ENCODE results near the gene ATF7.

ATF7 gene

DNA sequence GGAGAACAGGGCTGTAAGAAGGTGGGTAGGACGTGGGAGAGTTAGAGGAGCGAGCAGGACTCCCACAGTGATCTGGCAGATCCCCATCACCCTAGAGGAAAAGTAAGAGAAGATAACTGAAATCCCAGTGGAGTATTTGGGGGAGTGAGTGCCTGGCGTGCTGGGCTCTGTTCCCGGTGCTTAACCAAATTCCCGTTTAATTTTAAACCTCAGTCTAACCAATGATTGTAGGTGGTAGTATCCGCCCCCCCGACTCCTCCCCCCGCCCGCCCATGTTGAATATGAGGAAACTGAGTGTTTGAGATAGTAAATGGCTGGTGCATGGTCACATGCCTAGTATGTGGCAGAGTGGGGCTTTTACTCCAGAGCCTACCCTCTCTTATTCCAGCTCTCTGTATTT, 123.9 kb downstream of the ATF7 start:
- H3K27ac ChIP-seq (ENCODE audit: extremely low read depth, low read depth, low read length) = peak overlapping the region; percentile 94
- no peak overlapping the region for H3K4me3 ChIP-seq (ENCODE audit: low read depth, low read length)
- POLR2A ChIA-PET = interaction anchor here (0.7 to 1.1 kb wide), 2 partner anchors 30 to 181 kb away, joined by 3 to 5 read pairs; partner anchors contain the start of gene AAAS

DNA sequence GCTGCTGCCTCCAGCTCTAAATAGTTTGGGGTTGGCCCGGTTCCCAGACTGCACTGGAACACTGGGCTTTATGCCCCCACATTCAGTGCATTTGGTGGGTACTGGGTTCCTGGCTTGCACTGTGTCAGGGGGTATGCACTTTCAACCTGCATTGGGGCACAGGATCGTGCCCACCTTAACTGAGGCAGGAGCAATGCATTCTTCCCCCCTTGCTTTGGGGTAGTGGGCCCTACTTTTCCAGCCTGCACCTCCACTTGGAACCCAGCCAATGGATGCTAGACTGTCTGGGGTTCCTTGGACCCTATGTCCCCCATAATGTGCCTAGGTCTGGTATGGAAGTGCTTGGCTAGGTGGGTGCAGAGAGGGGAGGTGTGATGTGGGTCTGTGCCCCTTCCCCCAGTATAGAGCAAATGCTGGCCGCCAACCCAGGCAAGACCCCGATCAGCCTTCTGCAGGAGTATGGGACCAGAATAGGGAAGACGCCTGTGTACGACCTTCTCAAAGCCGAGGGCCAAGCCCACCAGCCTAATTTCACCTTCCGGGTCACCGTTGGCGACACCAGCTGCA, 124.5 kb downstream of the ATF7 start:
- Histone ChIP-seq H3K9me3 (ENCODE audit: control insufficient read depth, insufficient read depth, low read depth, low read length) (no peaks in the 10 kb centered on the region), H3K36me3 (ENCODE audit: control insufficient read depth in 2 of 2, insufficient read depth in 1 of 2, low read length in 2 of 2) (peaks cover 0 to 39% of the 10 kb centered on the region in 2 experiments; a peak in 1 of 3 replicates), H3K4me1 (ENCODE audit: control insufficient read depth, insufficient read depth, low read length) (peaks cover 11% of the 10 kb centered on the region), H3K27ac (ENCODE audit: extremely low read depth, low read depth, low read length) (peak overlapping the region; percentile 94), H3K4me3 (ENCODE audit: low read depth, low read length) (peak overlapping the region; percentile 67)
- ChIA-PET CTCF (interaction anchor here (0.5 to 1.8 kb wide), 4 partner anchors 150 to 1437 kb away, joined by 3 to 11 read pairs (median 5); no protein-coding TSS in a partner anchor), POLR2A (interaction anchor here (0.6 to 4.6 kb wide), 30 partner anchors 8 to 422 kb away, joined by 3 to 39 read pairs (median 5); partner anchors contain the start of genes AAAS, ATP5MC2, CSAD and PFDN5)
- TF ChIP-seq, protein P1, sequence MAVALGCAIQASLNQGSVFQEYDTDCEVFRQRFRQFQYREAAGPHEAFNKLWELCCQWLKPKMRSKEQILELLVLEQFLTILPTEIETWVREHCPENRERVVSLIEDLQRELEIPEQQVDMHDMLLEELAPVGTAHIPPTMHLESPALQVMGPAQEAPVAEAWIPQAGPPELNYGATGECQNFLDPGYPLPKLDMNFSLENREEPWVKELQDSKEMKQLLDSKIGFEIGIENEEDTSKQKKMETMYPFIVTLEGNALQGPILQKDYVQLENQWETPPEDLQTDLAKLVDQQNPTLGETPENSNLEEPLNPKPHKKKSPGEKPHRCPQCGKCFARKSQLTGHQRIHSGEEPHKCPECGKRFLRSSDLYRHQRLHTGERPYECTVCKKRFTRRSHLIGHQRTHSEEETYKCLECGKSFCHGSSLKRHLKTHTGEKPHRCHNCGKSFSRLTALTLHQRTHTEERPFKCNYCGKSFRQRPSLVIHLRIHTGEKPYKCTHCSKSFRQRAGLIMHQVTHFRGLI (tag by site-specific recombination; IDR thresholded peaks at IDR 0.05) = no peak
- 0 out of 2 replicates have a peak, but pooled peaks have one; percentile 5 for TF ChIP-seq KLF7 (tag by site-specific recombination; IDR thresholded peaks at IDR 0.05; ENCODE audit: borderline replicate concordance)
- TF ChIP-seq ZNF48 (tag by site-specific recombination; IDR thresholded peaks at IDR 0.05) = no peak
- TF ChIP-seq ZNF707 (tag by site-specific recombination; IDR thresholded peaks at IDR 0.05) = no peak
- TF ChIP-seq, protein P2, sequence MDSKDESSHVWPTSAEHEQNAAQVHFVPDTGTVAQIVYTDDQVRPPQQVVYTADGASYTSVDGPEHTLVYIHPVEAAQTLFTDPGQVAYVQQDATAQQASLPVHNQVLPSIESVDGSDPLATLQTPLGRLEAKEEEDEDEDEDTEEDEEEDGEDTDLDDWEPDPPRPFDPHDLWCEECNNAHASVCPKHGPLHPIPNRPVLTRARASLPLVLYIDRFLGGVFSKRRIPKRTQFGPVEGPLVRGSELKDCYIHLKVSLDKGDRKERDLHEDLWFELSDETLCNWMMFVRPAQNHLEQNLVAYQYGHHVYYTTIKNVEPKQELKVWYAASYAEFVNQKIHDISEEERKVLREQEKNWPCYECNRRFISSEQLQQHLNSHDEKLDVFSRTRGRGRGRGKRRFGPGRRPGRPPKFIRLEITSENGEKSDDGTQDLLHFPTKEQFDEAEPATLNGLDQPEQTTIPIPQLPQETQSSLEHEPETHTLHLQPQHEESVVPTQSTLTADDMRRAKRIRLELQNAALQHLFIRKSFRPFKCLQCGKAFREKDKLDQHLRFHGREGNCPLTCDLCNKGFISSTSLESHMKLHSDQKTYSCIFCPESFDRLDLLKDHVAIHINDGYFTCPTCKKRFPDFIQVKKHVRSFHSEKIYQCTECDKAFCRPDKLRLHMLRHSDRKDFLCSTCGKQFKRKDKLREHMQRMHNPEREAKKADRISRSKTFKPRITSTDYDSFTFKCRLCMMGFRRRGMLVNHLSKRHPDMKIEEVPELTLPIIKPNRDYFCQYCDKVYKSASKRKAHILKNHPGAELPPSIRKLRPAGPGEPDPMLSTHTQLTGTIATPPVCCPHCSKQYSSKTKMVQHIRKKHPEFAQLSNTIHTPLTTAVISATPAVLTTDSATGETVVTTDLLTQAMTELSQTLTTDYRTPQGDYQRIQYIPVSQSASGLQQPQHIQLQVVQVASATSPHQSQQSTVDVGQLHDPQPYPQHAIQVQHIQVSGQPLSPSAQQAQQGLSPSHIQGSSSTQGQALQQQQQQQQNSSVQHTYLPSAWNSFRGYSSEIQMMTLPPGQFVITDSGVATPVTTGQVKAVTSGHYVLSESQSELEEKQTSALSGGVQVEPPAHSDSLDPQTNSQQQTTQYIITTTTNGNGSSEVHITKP (tag by site-specific recombination; IDR thresholded peaks at IDR 0.05) = peak; percentile 92
- no peak for TF ChIP-seq ZFP69B (tag by site-specific recombination; IDR thresholded peaks at IDR 0.05)
- no peak for TF ChIP-seq SP2 (tag by site-specific recombination; IDR thresholded peaks at IDR 0.05)
- TF ChIP-seq, protein P3, sequence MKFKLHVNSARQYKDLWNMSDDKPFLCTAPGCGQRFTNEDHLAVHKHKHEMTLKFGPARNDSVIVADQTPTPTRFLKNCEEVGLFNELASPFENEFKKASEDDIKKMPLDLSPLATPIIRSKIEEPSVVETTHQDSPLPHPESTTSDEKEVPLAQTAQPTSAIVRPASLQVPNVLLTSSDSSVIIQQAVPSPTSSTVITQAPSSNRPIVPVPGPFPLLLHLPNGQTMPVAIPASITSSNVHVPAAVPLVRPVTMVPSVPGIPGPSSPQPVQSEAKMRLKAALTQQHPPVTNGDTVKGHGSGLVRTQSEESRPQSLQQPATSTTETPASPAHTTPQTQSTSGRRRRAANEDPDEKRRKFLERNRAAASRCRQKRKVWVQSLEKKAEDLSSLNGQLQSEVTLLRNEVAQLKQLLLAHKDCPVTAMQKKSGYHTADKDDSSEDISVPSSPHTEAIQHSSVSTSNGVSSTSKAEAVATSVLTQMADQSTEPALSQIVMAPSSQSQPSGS (tag by site-specific recombination; IDR thresholded peaks at IDR 0.05; ENCODE audit: low read depth) = no peak
- no peak for TF ChIP-seq ZNF362 (tag by site-specific recombination; IDR thresholded peaks at IDR 0.05)
- TF ChIP-seq ZNF133 (tag by site-specific recombination; IDR thresholded peaks at IDR 0.05) = no peak
- TF ChIP-seq ZNF211 (tag by site-specific recombination; IDR thresholded peaks at IDR 0.05; ENCODE audit: low read depth) = no peak
- no peak for TF ChIP-seq ZNF132 (tag by site-specific recombination; IDR thresholded peaks at IDR 0.05; ENCODE audit: borderline replicate concordance)
- no peak for TF ChIP-seq ZNF23 (tag by site-specific recombination; IDR thresholded peaks at IDR 0.05; ENCODE audit: borderline replicate concordance)
- no peak for TF ChIP-seq ZBTB1 (tag by site-specific recombination; IDR thresholded peaks at IDR 0.05)
- TF ChIP-seq GLIS2 (tag by site-specific recombination; IDR thresholded peaks at IDR 0.05) = no peak

More for the DNA sequence above, 123.9 kb downstream of the ATF7 start:
- TF ChIP-seq YY1 (tag by site-specific recombination; IDR thresholded peaks at IDR 0.05) = no peak
- no peak for TF ChIP-seq FEZF1 (tag by site-specific recombination; IDR thresholded peaks at IDR 0.05)
- no peak for TF ChIP-seq ZNF416 (tag by site-specific recombination; IDR thresholded peaks at IDR 0.05)
- TF ChIP-seq ZNF501 (tag by site-specific recombination; IDR thresholded peaks at IDR 0.05) = no peak
- TF ChIP-seq, protein P4, sequence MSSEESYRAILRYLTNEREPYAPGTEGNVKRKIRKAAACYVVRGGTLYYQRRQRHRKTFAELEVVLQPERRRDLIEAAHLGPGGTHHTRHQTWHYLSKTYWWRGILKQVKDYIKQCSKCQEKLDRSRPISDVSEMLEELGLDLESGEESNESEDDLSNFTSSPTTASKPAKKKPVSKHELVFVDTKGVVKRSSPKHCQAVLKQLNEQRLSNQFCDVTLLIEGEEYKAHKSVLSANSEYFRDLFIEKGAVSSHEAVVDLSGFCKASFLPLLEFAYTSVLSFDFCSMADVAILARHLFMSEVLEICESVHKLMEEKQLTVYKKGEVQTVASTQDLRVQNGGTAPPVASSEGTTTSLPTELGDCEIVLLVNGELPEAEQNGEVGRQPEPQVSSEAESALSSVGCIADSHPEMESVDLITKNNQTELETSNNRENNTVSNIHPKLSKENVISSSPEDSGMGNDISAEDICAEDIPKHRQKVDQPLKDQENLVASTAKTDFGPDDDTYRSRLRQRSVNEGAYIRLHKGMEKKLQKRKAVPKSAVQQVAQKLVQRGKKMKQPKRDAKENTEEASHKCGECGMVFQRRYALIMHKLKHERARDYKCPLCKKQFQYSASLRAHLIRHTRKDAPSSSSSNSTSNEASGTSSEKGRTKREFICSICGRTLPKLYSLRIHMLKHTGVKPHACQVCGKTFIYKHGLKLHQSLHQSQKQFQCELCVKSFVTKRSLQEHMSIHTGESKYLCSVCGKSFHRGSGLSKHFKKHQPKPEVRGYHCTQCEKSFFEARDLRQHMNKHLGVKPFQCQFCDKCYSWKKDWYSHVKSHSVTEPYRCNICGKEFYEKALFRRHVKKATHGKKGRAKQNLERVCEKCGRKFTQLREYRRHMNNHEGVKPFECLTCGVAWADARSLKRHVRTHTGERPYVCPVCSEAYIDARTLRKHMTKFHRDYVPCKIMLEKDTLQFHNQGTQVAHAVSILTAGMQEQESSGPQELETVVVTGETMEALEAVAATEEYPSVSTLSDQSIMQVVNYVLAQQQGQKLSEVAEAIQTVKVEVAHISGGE (tag by site-specific recombination; conservative IDR thresholded peaks at IDR 0.05; ENCODE audit: low read depth) = no peak
- TF ChIP-seq ZNF112 (tag by site-specific recombination; IDR thresholded peaks at IDR 0.05) = no peak
- no peak for TF ChIP-seq ZNF510 (tag by site-specific recombination; IDR thresholded peaks at IDR 0.05; ENCODE audit: insufficient replicate concordance)
- TF ChIP-seq SALL2 (tag by site-specific recombination; IDR thresholded peaks at IDR 0.05; ENCODE audit: borderline replicate concordance) = no peak
- no peaks in the 10 kb centered on the region for H3K9me3 ChIP-seq (ENCODE audit: control insufficient read depth, insufficient read depth, low read depth, low read length)
- CTCF ChIA-PET = no interaction called here
- peaks cover 10% of the 10 kb centered on the region for H3K4me1 ChIP-seq (ENCODE audit: control insufficient read depth, insufficient read depth, low read length)
- H3K36me3 ChIP-seq (ENCODE audit: control insufficient read depth in 2 of 2, insufficient read depth in 1 of 2, low read length in 2 of 2) = peaks cover 0 to 46% of the 10 kb centered on the region in 2 experiments; a peak in 1 of 3 replicates

Measured in HEK293 (cell line).